B cell (primary cell): ENCODE data around the gene TOPBP1.

Source experiments
- EZH2 ChIP-seq: IDR thresholded peaks from 2 replicates; pipeline ENCODE4 v1.6.1; 2012; ENCODE audit warnings: borderline replicate concordance, low read depth, mild to moderate bottlenecking, moderate library complexity, low read length; ENCODE audit not compliant: insufficient read depth, poor library complexity, severe bottlenecking
- TF ChIP-seq, protein P1 (sequence below): fragments of 200-600 bp; IDR thresholded peaks from one replicate; pipeline ENCODE4 v1.8.0; 2022; ENCODE audit warnings: antibody characterized with exemption, mild to moderate bottlenecking

- TF ChIP-seq, protein P1, sequence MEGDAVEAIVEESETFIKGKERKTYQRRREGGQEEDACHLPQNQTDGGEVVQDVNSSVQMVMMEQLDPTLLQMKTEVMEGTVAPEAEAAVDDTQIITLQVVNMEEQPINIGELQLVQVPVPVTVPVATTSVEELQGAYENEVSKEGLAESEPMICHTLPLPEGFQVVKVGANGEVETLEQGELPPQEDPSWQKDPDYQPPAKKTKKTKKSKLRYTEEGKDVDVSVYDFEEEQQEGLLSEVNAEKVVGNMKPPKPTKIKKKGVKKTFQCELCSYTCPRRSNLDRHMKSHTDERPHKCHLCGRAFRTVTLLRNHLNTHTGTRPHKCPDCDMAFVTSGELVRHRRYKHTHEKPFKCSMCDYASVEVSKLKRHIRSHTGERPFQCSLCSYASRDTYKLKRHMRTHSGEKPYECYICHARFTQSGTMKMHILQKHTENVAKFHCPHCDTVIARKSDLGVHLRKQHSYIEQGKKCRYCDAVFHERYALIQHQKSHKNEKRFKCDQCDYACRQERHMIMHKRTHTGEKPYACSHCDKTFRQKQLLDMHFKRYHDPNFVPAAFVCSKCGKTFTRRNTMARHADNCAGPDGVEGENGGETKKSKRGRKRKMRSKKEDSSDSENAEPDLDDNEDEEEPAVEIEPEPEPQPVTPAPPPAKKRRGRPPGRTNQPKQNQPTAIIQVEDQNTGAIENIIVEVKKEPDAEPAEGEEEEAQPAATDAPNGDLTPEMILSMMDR = no peak
- TF ChIP-seq EZH2 = no peak
These were observed 62.5 kb downstream of the TOPBP1 start for GRCh38 chr3:133599280-133599679.
